Activated naive CD4-positive, alpha-beta T cell treated with anti-CD3 and anti-CD28 coated beads, Interleukin-2, amount 50 U/mL, for 72 hours (primary cell): ENCODE measurements around the gene OR2S2. TPM values are rescaled to one million over a fixed set of nuclear protein-coding genes. Genes with fewer than 3 reads are reported as not detected.

Source experiments
- total RNA-seq, 2 donors: library from RNA; stranded (reverse); gene quantifications; one replicate each; pipeline ENCODE4 v1.2.3, GENCODE V29; 2022

Gene OR2S2
- total RNA-seq, 2 donors from 2014 or later: not detected

Other genes with a start within 250 kb of the OR2S2 start
- 100 to 1,000 TPM; 234 to 334 TPM for gene TLN1, start 226.0 kb downstream of the OR2S2 start, total RNA-seq
- 10 to 100 TPM; 22.8 to 25.3 TPM for gene CREB3, start 225.5 kb downstream of the OR2S2 start, total RNA-seq
- gene GBA2, start 208.9 kb downstream of the OR2S2 start, total RNA-seq: 10 to 100 TPM; 23.4 to 57.6 TPM
- gene RGP1, start 208.9 kb downstream of the OR2S2 start, total RNA-seq: 10 to 100 TPM; 18.4 to 35.1 TPM
- gene MSMP, start 203.9 kb downstream of the OR2S2 start, total RNA-seq: under 1 TPM in 1 of 2 donors, not detected in 1; 0.46 TPM
- gene NPR2, start 166.6 kb downstream of the OR2S2 start, total RNA-seq: 10 to 100 TPM in 1 of 2 donors, 1 to 10 TPM in 1; 6.8 to 16.2 TPM
- 1 to 10 TPM; 1.0 to 1.3 TPM for gene SPAG8, start 145.9 kb downstream of the OR2S2 start, total RNA-seq
- 10 to 100 TPM; 27.2 to 51.8 TPM for gene HINT2, start 143.1 kb downstream of the OR2S2 start, total RNA-seq
- gene FAM221B, start 129.4 kb downstream of the OR2S2 start, total RNA-seq: not detected
- gene TMEM8B, start 128.9 kb downstream of the OR2S2 start, total RNA-seq: 10 to 100 TPM in 1 of 2 donors, 1 to 10 TPM in 1; 4.0 to 11.2 TPM
- gene OR13J1, start 87.8 kb downstream of the OR2S2 start, total RNA-seq: not detected
- not detected for gene HRCT1, start 52.0 kb downstream of the OR2S2 start, total RNA-seq
- gene SPAAR, start 48.7 kb downstream of the OR2S2 start, total RNA-seq: not detected
- 1 to 10 TPM; 7.0 to 7.6 TPM for gene RECK, start 78.8 kb upstream of the OR2S2 start, total RNA-seq
- 10 to 100 TPM in 1 of 2 donors, 1 to 10 TPM in 1; 4.0 to 17.0 TPM for gene GLIPR2, start 178.6 kb upstream of the OR2S2 start, total RNA-seq
- not detected for gene CCIN, start 211.2 kb upstream of the OR2S2 start, total RNA-seq
- 100 to 1,000 TPM in 1 of 2 donors, 10 to 100 TPM in 1; 77.0 to 127 TPM for gene CLTA, start 232.8 kb upstream of the OR2S2 start, total RNA-seq